Measurements from ENCODE around the gene UNC13C.

Gene UNC13C

DNA sequence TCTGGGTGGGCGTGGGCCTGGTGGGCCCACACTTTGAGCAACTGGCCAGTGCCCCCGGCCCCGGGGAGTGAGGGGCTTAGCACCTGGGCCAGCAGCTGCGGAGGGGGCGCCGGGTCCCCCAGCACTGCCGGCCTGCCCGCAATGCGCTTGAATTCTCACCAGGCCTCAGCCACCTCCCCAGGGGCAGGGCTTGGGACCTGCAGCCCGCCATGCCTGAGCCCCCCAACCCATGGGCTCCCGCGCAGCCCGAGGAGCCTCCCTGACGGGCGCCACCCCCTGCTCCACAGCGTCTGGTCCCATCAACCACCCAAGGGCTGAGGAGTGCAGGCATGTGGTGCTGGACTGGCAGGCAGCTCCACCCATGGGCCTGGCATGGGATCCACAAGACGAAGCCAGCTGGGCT is 484.3 kb downstream of the UNC13C start:
- DNase-seq (ENCODE audit: low read depth in 3 of 3) = no peak

- no peak for DNase-seq (ENCODE audit: low read depth in 3 of 3)
These were observed 503.6 kb downstream of the UNC13C start for GRCh38 chr15:54481819-54482218.

DNA sequence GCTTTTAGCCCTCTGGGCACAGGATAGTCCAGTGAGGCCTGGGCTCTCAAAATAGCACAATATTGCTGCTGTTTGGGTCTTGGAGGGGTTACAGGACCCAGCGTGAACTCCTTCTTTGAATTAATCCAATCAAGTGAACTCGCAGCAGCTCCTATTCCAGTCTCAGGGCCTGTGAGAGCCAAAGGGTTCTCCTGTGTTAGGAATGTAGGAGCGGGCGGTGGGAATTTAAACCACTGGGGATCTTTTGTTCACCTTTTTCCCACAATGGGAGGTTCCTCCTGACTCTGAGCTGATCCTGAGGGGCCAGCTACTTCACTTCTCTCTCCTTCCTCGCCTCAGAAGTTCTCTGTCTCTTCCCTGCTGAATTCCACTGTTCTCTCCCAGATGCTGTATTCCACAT is 504.0 kb downstream of the UNC13C start:
- no peak for DNase-seq (ENCODE audit: low read depth in 3 of 3)

GRCh38 chr15:54500330-54500729 is 522.1 kb downstream of the UNC13C start:
- DNase-seq (ENCODE audit: low read depth in 3 of 3) = no peak

DNA sequence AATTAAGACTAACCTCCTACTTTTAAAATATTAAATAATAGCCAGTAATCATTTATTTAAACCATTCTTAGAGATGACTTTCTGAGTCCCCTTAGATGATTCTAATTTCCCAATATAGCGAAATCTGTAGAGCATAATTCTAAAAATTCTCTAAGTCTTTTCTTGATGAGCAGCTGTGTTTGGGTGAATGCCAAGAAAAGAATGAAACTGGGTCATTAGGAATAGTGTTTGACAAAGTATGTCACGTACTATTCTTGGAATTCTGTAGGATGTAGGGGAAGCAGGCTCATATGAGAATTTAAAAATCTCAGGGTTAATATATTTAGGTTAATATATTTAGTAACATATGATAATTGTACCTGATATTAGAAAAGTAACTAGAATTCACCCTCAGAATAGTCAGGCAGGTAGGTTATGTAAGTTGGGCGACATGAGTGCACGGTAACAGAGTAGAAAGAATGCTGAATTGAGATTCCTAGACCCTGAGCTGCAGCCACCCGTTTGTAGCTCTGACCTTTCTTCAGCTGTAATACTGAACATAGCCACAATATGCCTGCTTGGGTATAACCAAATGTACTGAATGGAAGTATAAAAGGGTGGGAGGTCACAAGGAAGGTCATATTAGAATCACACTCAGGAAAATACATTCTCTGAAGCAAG is 524.3 kb downstream of the UNC13C start:
- no peak for DNase-seq (ENCODE audit: low read depth in 3 of 3)

GRCh38 chr15:54504695-54505094 is 526.5 kb downstream of the UNC13C start:
- no peak for DNase-seq (ENCODE audit: low read depth in 3 of 3)

DNA sequence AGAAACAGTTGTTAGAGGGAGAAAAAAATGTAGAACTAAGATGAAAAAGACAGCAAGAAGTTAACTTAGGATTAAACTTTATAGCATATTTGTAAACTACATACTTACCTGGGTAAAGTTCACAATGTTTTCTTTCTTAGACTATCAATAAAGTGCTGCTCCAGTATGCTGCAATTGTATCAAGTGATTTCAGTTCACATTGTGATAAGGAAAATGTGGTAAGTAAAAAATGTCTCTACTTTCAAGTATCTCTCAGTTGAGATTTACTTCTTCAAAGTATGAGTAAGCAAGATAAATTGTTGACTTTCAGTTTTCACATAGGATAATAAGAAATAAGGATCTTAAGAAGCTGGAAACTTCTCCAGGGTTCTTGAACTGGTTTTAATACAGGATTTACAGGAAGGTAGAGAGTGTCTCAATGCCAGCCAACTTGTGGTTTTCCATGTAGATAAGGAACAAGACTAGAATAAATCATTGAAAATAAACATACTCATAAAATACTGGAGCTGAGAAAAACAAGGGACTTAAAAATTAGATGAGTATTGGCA is 528.8 kb downstream of the UNC13C start:
- no peak for DNase-seq (ENCODE audit: low read depth in 3 of 3)

- no peak for DNase-seq (ENCODE audit: low read depth in 3 of 3)
These were observed 536.4 kb downstream of the UNC13C start for GRCh38 chr15:54514601-54515000.

DNA sequence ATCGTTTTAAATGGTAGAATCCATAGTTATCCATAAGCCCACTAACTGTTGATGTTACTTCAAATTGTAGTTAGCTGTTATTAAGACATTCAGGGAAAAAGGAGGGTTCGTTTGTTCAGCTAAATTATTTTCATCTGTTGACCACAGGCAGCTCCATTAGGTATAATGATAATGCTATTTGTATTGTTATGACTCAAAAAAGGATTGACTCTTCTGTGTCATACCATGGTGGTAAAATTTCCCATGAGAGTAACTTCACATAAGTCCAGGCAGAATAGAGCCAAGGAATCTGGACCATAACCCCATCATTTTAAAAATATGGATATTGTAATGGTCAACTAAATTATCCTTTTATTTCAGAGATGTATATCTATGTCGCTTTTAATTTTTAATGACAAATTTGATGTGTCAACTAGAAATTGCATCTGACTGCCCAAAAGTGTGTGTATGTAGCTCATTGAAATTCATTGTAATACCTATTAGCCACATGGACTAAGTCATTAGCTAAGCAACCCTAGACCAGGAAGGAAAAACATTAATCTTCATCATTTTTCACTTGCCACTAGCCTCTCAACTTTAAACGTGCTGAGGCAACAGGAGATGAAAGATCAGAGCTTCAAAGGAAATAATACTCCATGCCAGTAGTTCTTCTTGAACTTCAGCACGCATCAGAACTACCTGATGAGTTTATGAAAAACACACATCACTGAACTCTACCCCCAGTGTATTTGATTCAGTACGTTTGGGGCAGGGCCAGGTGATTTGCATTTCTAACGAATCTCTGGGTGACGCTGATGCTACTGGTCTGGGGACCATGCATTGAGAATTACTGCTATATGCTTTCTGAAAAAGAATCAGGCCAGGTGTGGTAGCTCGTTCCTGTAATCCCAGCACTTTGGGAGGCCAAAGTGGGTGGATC is 537.7 kb downstream of the UNC13C start:
- DNase-seq (ENCODE audit: low read depth in 3 of 3) = no peak

DNA sequence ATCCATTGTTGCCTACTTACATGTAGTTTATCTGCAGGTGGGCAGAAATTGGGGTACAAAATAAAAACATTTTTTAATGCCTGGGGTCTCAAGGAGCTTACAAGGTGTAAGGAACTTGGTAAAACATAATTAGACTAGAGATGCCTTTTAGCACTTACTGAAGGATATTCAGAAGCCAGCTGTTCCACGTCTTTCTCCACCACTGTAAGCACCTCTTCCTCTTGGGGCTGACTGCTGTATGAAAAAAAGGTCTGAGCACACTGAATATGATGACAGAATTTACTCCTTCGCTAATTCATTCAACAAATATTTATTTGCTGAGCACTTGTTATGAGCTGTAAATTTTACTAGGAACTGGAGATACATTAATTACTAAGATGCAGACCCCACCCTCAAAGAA is 539.1 kb downstream of the UNC13C start:
- DNase-seq (ENCODE audit: low read depth in 3 of 3) = no peak

DNA sequence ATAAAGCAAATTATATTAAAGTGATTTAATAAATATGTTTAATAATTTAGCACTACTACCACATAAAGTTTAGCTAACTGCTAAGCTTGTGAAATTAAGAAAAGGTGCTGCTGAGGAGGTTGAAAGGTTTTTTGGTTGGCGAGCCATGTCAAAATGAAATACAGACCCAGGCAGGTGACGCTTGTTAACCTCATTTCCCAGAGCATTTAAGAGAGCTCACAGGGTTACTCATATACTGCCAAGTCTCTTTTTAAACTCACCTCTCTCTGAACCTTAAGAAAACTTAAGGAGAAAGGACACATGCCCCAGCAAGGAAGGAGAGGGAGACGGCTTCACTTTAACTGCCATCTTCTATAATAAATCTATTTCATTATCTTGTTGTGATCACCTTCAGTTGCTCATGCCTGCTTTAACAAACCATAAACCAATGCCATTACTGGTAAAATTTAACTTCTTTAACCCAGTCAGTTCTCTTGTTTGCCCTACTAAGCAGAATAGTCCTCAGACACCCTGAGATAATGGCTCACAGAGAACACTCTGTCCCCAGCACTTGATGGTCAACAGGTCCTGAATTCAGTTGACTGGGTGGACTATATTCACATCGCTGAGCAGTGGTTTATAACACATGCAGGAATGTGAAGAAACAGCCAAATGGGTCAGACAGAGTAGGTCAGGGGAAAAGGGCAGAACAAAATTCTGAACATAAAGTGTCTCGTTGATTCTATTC is 540.1 kb downstream of the UNC13C start:
- no peak for DNase-seq (ENCODE audit: low read depth in 3 of 3)

GRCh38 chr15:54519577-54519976 is 541.3 kb downstream of the UNC13C start:
- no peak for DNase-seq (ENCODE audit: low read depth in 3 of 3)

GRCh38 chr15:54520616-54521015 is 542.4 kb downstream of the UNC13C start:
- DNase-seq (ENCODE audit: low read depth in 3 of 3) = no peak

DNA sequence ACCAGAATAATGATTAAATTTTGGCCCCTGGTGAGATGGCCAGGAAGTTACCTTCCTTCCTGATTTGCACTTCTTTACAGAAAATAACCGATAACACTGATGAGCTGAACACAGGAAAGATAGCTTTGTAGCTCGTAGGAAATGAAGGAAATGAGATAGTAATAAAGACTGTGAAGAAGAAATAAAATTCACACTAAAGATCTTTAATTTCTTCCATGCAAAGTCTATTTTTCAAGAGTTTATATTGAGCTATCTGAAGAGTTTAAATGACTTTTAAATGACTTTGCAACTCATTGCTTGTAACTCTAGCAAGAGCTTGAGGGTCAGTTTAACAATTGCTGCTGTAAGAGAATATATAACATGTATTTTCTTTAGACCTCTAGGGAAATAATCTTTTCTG is 543.0 kb downstream of the UNC13C start:
- DNase-seq (ENCODE audit: low read depth in 3 of 3) = no peak

DNA sequence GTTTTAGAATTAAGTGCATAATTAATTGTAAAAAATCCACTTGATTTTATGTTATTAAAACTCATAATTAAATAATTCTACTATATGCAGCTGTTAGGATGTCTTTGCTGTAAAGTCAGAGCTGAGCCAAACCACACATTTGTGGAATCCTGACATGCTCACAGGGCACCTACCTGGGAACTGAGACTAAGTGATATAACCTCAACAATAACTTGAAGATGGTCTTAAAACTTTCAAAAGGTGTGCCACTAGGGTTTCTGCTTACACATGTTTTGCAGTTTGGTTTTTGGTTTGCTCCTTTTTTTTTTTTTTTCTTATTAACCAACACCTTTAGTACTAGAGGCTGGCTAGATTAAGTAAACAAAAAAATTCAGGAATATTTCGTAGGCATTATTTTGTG is 549.8 kb downstream of the UNC13C start:
- no peak for DNase-seq (ENCODE audit: low read depth in 3 of 3)

GRCh38 chr15:54540721-54541120 is 562.5 kb downstream of the UNC13C start:
- DNase-seq (ENCODE audit: low read depth in 3 of 3) = no peak

GRCh38 chr15:54547491-54547890 is 569.2 kb downstream of the UNC13C start:
- DNase-seq (ENCODE audit: low read depth in 3 of 3) = no peak

- DNase-seq (ENCODE audit: low read depth in 3 of 3) = no peak
These were observed 572.7 kb downstream of the UNC13C start for GRCh38 chr15:54550954-54551353.

DNA sequence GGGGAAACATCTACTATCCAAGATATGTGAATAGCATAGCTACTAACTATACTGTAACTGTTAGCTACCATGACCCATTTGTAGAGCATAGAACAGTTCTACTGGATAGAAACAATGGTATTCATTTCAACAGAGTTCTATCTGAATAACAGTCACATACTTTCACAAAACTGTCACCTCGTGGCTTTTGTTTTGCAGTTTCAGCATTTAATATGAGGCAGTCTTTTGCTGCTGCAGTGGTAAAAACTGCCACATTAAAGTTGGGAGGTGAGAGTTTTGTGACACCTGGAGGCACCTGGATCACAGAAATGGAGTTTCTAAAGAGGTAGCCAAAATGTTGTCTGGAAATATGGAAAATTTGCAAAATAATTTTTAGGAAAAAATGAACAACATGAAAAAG is 578.0 kb downstream of the UNC13C start:
- DNase-seq (ENCODE audit: low read depth in 3 of 3) = no peak

- no peak for DNase-seq (ENCODE audit: low read depth in 3 of 3)
These were observed 581.3 kb downstream of the UNC13C start for GRCh38 chr15:54559405-54560069.

DNA sequence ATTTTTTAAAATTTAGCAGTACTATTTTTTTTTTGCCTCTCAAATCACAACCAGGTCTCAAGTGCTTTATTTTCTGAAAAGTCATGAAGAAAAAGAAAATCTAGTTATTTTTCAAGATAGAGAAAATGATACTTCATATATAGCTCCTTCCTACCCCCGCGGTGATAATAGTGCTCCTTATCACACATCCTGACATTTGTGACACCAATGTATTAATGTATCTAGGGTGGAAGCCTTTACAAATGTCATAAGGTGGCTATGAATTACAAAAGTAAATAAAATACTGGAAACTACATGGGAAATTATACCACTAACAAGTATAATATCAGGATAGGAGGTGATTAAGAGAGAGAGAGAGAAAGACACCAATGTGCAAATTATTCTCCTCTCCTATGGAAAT is 582.2 kb downstream of the UNC13C start:
- no peak for DNase-seq (ENCODE audit: low read depth in 3 of 3)

DNA sequence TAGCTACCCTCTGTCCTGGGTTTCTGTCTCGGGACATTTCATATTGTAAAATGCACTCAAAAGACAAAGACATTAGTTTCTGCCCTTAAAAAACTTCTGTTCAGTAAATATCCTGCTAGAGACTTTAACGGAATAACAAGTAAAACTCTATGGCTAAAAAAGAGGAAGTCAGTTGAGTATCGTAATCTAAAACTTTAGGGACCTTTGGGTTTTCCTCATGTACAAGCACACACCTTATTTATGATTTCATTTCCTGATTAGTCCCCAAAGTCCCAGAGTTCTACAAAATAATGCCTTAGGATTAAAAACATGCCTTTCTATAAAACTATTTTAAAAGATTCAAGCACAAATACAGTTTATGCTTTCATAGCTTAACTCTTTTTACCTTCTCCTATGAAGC is 585.9 kb downstream of the UNC13C start:
- DNase-seq (ENCODE audit: low read depth in 3 of 3) = no peak

Measured in stimulated activated CD4-positive, alpha-beta T cell treated with anti-CD3 and anti-CD28 coated beads, TNF-alpha, amount 100 ng/mL, for 24 hours (primary cell).